GM19438 (cell line): ENCODE results near the gene BLTP1.
"Not testable (repeated sequence)": the region's sequence is repeated elsewhere in the genome, so short reads cannot be mapped to it uniquely, and the experiment has no call there.

ENCODE experiments used
- ATAC-seq: cut with Tn5 transposase; IDR thresholded peaks from one replicate; pipeline ENCODE4 v1.9.1; 2021; ENCODE audit warnings: low read depth; ENCODE audit not compliant: unreplicated experiment

BLTP1 gene, protein sequence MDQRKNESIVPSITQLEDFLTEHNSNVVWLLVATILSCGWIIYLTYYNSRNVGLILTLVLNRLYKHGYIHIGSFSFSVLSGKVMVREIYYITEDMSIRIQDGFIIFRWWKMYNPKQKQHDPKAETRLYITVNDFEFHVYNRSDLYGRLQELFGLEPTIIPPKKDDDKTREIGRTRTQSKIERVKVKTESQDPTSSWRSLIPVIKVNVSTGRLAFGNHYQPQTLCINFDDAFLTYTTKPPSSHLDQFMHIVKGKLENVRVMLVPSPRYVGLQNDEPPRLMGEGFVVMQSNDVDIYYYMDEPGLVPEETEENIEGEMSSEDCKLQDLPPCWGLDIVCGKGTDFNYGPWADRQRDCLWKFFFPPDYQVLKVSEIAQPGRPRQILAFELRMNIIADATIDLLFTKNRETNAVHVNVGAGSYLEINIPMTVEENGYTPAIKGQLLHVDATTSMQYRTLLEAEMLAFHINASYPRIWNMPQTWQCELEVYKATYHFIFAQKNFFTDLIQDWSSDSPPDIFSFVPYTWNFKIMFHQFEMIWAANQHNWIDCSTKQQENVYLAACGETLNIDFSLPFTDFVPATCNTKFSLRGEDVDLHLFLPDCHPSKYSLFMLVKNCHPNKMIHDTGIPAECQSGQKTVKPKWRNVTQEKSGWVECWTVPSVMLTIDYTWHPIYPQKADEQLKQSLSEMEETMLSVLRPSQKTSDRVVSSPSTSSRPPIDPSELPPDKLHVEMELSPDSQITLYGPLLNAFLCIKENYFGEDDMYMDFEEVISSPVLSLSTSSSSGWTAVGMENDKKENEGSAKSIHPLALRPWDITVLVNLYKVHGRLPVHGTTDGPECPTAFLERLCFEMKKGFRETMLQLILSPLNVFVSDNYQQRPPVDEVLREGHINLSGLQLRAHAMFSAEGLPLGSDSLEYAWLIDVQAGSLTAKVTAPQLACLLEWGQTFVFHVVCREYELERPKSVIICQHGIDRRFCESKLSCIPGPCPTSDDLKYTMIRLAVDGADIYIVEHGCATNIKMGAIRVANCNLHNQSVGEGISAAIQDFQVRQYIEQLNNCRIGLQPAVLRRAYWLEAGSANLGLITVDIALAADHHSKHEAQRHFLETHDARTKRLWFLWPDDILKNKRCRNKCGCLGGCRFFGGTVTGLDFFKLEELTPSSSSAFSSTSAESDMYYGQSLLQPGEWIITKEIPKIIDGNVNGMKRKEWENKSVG (N-terminal part only)

GRCh38 chr4:122151982-122152710, at the start of gene BLTP1:
Gene BLTP1 (plus strand): TSS chr4:122152331. CDS start chr4:122170648, 18,317 bp downstream.
- peak; percentile 95 for ATAC-seq

DNA sequence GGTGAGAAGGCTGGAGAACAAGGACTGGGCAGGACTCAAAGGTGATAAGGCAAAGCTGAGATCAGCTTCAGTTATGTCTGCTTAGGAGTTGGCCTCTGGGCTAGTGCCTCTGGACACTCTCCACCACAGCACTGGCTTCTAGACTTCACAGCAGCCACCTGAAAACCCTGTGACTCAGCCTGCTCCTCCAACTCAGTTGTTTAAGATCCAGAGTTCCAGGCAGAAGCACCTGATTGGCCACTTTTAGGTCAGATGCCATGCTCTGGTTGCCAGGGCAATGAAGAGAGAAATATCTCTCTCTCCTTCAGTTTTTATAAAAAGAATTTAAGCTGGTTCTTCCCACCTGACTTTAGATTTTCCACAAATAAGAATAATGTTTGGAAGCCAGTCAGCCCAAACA, 47.9 kb upstream of the BLTP1 start:
- ATAC-seq: no peak

GRCh38 chr4:122107680-122108079, 44.5 kb upstream of the BLTP1 start:
- no peak for ATAC-seq

DNA sequence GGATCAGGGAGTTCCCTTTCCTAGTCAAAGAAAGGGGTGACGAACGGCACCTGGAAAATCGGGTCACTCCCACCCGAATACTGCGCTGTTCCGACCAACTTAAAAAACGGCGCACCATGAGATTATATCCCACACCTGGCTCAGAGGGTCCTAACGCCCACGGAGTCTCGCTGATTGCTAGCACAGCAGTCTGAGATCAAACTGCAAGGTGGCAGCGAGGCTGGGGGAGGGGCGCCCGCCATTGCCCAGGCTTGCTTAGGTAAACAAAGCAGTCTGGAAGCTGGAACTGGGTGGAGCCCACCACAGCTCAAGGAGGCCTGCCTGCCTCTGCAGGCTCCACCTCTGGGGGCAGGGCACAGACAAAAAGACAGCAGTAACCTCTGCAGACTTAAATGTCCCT, 41.8 kb upstream of the BLTP1 start:
- ATAC-seq: not testable (repeated sequence)

- ATAC-seq: no peak
These were observed 34.4 kb upstream of the BLTP1 start for GRCh38 chr4:122117743-122118142.

DNA sequence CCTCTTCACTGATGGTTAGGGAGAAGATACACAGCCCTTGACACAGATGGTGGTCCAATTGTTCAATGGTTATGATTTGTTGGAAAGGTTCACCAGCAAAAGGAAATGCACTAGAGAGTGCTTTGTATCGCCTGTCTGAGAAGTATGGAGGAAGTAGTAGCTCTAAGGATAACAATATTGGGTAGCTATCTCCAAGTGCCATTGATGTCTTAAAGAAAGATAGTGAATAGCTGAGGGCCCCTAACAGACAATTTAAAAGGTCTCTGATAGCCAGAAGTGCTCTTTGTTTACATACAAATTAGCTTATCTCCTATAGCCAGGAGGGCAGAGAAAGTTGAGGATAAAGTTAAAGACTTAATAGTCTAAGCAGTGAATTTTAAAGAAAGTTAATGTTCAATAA, 33.9 kb upstream of the BLTP1 start:
- ATAC-seq: no peak

DNA sequence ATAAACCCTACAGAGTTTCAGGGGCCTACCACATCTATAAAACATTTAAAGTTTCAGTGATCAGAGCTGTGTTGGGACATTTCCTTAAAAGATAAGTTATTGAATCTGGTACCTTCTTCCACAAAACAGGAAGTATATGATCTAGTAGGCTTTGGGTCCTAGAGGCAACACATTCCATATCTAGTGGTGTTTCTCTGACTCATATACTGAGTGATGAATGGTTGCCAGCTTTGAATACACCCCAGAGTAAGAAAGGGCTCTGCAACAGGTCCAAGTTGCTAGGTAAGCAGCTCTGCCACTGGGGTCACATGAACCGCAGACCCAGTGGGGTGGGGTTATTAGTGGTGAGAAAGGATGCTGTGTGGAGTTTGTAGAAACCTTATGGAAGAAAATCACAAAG, 32.4 kb upstream of the BLTP1 start:
- no peak for ATAC-seq

GRCh38 chr4:122121593-122121992, 30.5 kb upstream of the BLTP1 start:
- ATAC-seq: no peak

GRCh38 chr4:122122083-122122482, 30.0 kb upstream of the BLTP1 start:
- ATAC-seq: no peak

- no peak for ATAC-seq
These were observed 23.1 kb upstream of the BLTP1 start for GRCh38 chr4:122129061-122129460.

DNA sequence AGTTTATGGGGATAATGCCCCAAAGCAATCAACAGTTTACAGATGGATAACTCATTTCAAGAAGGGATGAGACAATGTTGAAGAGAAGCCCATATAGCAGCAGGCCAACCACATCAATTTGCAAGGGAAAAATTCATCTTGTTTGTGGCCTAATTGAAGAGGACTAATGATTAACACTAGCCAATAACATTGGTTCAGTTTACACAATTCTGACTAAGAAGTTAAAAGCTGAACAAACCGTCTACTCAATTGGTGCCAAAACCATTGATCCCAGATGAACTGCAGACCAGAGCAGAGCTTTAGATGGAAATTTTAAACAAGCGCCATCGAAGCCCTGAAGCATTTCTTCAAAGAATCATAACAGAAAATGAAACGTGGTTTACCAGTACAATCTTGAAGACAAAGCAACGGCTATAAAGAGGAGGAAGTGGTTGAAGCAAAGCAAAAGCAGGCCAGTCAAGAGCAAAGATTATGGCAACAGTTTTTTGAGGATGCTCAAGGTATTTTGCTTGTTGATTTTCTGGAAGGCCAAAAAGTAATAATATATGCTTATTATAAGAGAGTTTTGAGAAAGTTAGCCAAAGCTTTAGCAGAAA, 20.5 kb upstream of the BLTP1 start:
- no peak for ATAC-seq

DNA sequence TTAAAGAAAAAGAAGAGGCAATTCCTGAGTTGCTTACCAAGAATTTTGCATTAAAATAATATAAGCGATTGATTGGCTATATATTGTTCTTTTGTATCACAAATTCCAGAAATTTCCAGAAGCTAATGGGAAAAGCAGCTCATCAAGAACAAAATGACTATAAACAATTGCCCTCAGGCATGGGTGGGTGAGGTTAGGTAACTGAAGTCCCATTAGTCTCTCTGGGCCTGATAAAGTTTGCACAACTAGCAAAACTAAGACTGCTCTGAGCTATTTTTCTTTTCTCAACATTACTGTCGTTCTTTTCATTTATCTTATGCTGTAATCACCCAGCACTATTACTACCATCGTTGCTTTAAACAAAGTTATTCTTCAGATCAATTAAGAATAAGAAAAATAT, 19.2 kb upstream of the BLTP1 start:
- ATAC-seq: no peak

DNA sequence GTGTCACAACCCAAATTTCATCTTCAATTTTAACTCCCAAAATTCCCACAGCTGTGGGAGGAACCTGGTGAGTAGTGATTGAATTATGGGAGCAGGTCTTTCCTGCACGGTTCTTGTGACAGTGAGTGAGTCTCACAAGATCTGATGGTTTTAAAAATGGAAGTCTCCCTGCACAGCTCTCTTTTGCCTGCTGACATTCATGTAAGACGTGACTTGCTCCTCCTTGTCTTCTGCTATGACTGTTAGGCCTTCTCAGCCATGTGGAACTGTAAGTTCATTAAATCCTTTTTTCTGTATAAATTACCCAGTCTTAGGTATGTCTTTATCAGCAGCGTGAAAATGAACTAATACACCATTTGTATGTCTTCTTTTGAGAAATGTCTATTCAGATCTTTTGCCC, 13.0 kb upstream of the BLTP1 start:
- no peak for ATAC-seq

DNA sequence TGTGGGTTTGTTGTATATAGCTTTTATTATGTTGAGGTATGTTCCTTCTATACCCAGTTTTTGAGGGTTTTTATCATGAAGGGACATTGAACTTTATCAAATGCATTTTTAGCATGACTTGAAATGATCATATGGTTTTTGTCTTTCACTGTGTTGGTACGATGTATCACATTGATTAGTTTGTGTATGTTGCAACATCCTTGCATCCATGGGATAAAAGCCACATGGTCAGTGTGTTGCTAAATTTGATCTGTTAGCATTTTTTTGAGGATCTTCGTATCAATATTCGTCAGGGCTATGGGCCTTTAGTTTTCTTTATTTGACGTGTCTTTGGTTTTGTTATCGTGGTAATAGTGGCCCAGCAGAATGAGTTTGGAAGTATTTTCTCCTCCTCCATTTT, 11.3 kb upstream of the BLTP1 start:
- ATAC-seq: no peak

DNA sequence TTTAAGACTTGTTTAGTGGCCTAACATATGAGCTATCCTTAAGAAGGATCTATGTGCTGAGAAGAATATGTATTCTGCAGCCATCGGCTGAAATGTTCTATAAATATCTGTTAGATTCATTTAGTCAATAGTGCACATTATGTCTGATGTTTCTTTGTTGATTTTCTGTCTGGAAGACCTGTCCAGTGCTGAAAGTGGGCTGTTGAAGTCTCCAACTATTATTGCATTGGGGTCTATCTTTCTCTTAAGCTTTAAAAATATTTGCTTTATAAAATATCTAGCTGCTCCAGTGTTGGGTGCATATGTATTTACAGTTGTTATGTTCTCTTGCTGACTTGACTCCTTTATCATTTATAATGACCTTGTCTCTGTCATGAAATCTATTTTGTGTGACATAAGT, 9.4 kb upstream of the BLTP1 start:
- ATAC-seq: no peak

DNA sequence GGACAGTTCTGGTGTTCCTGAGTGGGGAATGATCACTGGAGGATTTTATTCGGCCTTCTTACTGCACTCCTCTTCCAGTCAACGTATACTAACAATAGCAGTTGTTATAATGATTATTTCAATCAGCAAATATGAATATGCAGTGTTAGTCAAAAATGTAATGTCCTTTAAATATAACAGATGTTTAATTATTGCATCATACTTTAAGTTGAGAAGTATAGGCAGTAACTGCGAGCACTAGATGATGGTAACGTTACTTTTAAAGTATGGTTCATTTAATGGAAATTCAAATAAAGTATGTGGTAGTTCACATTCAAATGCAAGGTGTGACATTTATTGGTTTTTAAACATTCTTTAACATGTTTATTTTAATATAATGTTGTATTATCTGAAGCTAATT, 5.5 kb upstream of the BLTP1 start:
- ATAC-seq: no peak

DNA sequence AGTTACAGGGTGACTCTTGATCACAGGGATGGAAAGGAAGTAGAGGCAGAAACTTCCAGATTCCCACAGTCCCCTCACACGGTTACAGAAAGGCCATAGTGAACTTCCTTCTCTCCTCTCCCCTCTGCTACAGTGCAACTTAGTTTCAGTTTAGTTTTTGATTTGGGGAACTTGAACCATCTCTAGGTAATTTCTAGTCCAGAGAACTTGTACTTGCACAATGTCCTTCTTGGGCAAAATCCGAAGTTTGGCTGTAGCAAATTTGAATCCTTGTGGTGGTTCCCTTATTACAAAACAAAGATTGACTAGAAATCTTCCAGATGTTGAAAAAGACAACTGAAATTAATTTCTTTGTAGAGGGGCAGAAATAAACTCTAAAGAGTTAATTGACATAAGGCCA, 1.2 kb upstream of the BLTP1 start:
- no peak for ATAC-seq

DNA sequence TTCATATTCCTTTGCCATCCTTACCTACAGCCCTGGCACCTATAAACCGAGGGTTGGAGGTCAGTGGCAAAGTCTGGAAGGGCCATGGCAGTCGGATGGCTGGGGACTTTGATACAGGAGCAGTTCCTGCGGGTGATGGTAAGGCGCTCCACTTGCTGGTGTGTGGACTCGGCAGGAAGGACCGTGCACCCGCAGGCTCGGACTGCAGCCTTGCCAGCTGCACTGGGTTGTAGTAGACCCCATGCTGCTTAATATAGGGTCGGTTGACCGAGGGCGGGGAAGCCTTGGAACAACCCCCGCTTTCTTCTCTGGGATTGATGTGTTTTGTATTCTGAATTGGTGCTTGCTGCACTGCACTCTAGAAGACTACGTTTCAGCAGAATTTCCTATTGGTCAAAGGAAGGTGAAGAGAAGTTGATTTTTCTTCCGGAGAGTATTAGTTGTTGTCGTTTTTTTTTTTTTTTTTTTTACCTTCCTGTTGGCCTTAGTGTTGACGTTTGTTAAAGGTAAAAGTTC, 638 bp downstream of the BLTP1 start:
- ATAC-seq: peak; percentile 45

GRCh38 chr4:122156819-122157218, 4.7 kb downstream of the BLTP1 start:
- no peak for ATAC-seq

DNA sequence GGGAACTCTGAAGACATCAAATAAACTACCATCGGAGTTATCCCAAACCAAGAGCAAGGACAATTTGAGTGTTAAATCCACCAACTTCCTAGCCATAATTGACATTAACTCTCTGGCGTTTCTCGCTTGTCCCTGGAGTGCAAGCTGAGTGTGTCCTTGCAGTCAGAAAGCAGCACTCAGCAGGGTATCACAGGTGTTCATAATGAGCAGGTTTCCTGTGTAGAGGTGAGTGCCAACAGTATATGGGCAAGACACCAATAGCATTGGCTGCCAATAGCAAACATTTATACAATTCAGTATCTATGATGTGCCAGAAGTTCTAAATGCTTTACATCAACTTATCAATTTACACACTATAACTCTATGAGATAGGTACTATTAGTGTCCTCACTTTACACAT, 11.2 kb downstream of the BLTP1 start:
- no peak for ATAC-seq
